Erythroblast (primary cell): ENCODE results near the gene TNFSF12.
A peak's percentile ranks its signal among the peaks of the same experiment; 100 is the strongest.

Experiments
- DNase-seq, 2 experiments: peaks; one replicate each; lab custom pipeline; 2025; lab: John Stamatoyannopoulos, UW
- GATA1 ChIP-seq: IDR thresholded peaks from 2 replicates; pipeline ENCODE4 v1.6.1; 2011; ENCODE audit warnings: low read depth, mild to moderate bottlenecking, control low read depth, low read length, moderate library complexity
- POLR2A ChIP-seq: IDR thresholded peaks from 2 replicates; pipeline ENCODE4 v1.6.1; 2011; ENCODE audit warnings: mild to moderate bottlenecking, low read length

Gene TNFSF12

GRCh38 chr17:7563115-7563869 is 14.4 kb downstream of the TNFSF12 start:
- TF ChIP-seq POLR2A (no peak), GATA1 (no peak)
- DNase-seq = no peak

DNA sequence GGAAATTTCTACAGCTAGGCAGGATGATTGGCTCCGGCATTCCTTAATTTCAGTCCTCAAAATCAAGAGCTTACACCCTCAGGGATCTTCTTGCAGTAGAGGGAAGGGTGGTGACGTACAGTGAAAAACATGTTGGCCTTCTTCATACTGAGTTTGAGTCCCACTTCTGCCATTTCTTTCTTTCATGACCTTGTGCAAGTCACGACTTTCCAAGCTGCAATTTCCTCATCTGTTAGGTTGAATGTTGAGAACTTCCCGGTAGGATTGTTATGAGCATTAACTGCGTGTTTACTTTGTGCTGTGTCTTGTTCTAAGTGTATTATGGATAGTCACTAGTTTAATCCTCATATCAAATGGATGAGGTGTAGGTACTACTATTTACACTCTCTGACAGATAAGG is 20.7 kb downstream of the TNFSF12 start:
- no peak for DNase-seq
- TF ChIP-seq GATA1 = no peak
- TF ChIP-seq POLR2A = no peak

DNA sequence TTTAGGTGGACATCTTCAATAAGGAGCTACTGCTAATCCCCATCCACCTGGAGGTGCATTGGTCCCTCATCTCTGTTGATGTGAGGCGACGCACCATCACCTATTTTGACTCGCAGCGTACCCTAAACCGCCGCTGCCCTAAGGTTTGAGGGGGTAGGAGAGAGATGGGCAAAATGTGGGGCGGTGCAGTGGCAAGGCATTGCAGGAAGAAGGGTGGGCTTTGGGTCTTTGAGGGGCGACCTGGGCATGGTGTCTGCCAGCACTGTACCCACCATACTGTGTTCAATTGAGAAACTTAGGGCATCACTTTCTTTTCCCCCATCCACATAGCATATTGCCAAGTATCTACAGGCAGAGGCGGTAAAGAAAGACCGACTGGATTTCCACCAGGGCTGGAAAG is 21.5 kb downstream of the TNFSF12 start:
- TF ChIP-seq POLR2A (no peak), GATA1 (no peak)
- DNase-seq = no peak

- no peak for TF ChIP-seq GATA1
- no peak for TF ChIP-seq POLR2A
- DNase-seq = no peak
Observed at GRCh38 chr17:7572338-7572587, 23.4 kb downstream of the TNFSF12 start.

- TF ChIP-seq POLR2A (peak; percentile 99), GATA1 (no peak)
- peak; percentile 100 for DNase-seq
Observed at GRCh38 chr17:7572588-7573323, 23.9 kb downstream of the TNFSF12 start.

GRCh38 chr17:7573324-7574080 is 24.6 kb downstream of the TNFSF12 start:
- no peak for TF ChIP-seq GATA1
- no peak for TF ChIP-seq POLR2A
- peak; percentile 93 to 94 for DNase-seq

- TF ChIP-seq POLR2A = no peak
- TF ChIP-seq GATA1 = no peak
- no peak for DNase-seq
Observed at GRCh38 chr17:7574176-7574953, 25.5 kb downstream of the TNFSF12 start.

DNA sequence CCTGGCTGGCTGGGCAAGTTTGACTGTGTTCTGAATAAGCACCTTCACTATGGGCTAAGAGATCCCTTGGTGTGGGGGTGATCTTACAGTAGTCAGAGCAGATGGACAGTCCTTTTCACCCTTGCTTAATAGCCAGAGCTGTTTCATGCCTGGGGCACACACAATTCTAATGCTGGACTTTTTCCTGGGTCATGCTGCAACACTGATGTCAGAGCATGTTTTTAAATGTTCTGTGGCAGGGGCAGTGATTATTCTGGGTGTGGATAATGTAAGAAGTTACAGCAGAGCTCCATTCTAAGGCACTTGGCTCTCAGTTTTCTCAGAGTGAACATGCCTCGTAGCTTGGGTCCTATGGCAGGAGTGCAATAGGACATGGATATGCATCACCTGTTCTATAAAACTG is 26.6 kb downstream of the TNFSF12 start:
- TF ChIP-seq GATA1 = no peak
- no peak for TF ChIP-seq POLR2A
- DNase-seq = no peak

DNA sequence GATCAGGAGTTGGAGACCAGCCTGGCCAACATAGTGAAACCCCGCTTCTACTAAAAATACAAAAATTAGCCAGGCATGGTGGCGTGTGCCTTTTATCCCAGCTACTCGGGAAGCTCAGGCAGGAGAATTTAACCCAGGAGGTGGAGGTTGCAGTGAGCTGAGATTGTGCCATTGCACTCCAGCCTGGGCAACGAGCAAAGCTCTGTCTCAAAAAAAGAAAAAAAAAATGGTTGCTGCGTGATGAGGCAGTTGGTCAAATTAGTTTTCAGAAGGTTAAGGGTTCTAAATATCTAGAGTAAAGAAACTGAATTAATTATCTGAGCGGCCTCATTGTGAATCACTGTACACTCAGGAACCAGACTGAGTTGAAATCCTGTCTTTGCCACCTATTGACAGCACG is 27.1 kb downstream of the TNFSF12 start:
- no peak for DNase-seq
- peak; percentile 4 for TF ChIP-seq POLR2A
- TF ChIP-seq GATA1 = no peak

GRCh38 chr17:7576432-7576937 is 27.6 kb downstream of the TNFSF12 start:
- no peak for DNase-seq
- TF ChIP-seq POLR2A (peak; percentile 21), GATA1 (no peak)

DNA sequence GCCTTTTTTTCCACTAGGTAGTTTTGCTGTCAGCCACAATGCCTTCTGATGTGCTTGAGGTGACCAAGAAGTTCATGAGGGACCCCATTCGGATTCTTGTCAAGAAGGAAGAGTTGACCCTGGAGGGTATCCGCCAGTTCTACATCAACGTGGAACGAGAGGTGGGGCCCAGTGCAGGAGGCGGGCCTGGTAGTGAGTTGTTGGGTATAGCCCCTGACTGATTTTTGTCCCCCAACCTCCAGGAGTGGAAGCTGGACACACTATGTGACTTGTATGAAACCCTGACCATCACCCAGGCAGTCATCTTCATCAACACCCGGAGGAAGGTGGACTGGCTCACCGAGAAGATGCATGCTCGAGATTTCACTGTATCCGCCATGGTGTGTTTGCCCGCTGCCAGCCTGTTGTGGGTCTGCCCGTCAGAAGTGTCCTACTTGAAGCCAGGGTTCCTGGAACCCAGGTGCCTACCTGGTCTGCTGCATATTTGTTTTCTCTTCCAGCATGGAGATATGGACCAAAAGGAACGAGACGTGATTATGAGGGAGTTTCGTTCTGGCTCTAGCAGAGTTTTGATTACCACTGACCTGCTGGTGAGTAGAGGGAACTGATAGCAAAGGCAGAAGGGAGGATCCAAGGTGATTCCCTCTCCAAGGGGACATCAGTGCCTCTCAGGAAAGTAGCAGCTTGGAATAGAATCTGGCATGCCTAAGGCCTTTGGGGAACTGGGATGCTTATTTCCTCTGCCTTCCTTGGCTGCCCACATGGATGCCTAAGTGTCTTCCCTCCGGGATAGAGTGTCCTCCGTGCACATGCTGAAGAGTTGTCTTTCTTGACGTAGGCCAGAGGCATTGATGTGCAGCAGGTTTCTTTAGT is 28.7 kb downstream of the TNFSF12 start:
- no peak for DNase-seq
- no peak for TF ChIP-seq POLR2A
- TF ChIP-seq GATA1 = no peak
